Gastrocnemius medialis (tissue), 4 donors: Measurements from ENCODE around the gene PKMYT1. TPM values are rescaled to one million over a fixed set of nuclear protein-coding genes. Genes with fewer than 3 reads are reported as not detected.
A peak's percentile ranks its signal among the peaks of the same experiment; 100 is the strongest.
"Not testable (repeated sequence)": the region's sequence is repeated elsewhere in the genome, so short reads cannot be mapped to it uniquely, and the experiment has no call there.

Source experiments
- ATAC-seq, 2 donors: fragments of 150-250 bp; one replicate each; pipeline ENCODE4 v1.9.1; 2016
- DNase-seq, 2 donors: peaks; one replicate each; pipeline ENCODE4 v3.0.0-alpha.2; 2019
- H3K27ac ChIP-seq, 4 donors: fragments of 200-600 bp; sonication (generic); 1 replicate in 1 of 4; 2 replicates in 3 of 4; pipeline ENCODE4 v1.5.1; 2016 to 2018; ENCODE audit warnings: mild to moderate bottlenecking in 2 of 4, moderate library complexity in 1 of 4
- H3K27me3 ChIP-seq, 3 donors: fragments of 200-600 bp; sonication (generic) in 2 of 3; 1 replicate in 1 of 3; 2 replicates in 2 of 3; pipeline versions ENCODE4 v1.5.1 to v1.6.0; 2016 to 2019; ENCODE audit warnings: mild to moderate bottlenecking in 1 of 3, moderate library complexity in 1 of 3
- H3K36me3 ChIP-seq, 2 donors: fragments of 200-600 bp; sonication (generic) in 1 of 2; one replicate each; pipeline ENCODE4 v1.5.1; 2017 to 2018
- H3K4me1 ChIP-seq, 2 donors: fragments of 200-600 bp; sonication (generic) in 1 of 2; one replicate each; pipeline ENCODE4 v1.5.1; 2016 to 2017; ENCODE audit warnings: mild to moderate bottlenecking in 2 of 2
- H3K4me3 ChIP-seq, 4 donors: fragments of 200-600 bp; sonication (generic) in 3 of 4; 1 replicate in 1 of 4; 2 replicates in 3 of 4; pipeline ENCODE4 v1.5.1; 2016 to 2019; ENCODE audit warnings: mild to moderate bottlenecking in 2 of 4
- H3K9me3 ChIP-seq, 3 donors: fragments of 200-600 bp; sonication (generic) in 2 of 3; 1 replicate in 1 of 3; 2 replicates in 2 of 3; pipeline ENCODE4 v1.5.1; 2016 to 2019
- CTCF ChIP-seq, 5 experiments: fragments of 450-650 bp in 3 of 5; fragments of 200-600 bp in 2 of 5; sonication (generic) in 2 of 5; IDR thresholded peaks in 4 of 5; conservative IDR thresholded peaks in 1 of 5; 1 replicate in 4 of 5; 2 replicates in 1 of 5; pipeline ENCODE4 v1.5.1; 2016 to 2019; ENCODE audit warnings: antibody characterized with exemption in 5 of 5, mild to moderate bottlenecking in 3 of 5, moderate library complexity in 3 of 5
- POLR2A ChIP-seq, 2 donors: fragments of 450-650 bp; IDR thresholded peaks; one replicate each; pipeline ENCODE4 v1.6.1; 2017; ENCODE audit warnings: antibody characterized with exemption in 2 of 2, mild to moderate bottlenecking in 2 of 2, moderate library complexity in 2 of 2
- in situ Hi-C, 4 donors: fragments of 200-750 bp; cut with MboI; loops; one replicate each; pipeline versions ENCODE4 v1.15.0 to v1.8.0; 2017; ENCODE audit warnings: low sequenced_read_pairs in 4 of 4
- intact Hi-C: fragments of 100-400 bp; cut with DNase I; formaldehyde crosslinking; loops from one replicate; pipeline ENCODE4 v1.15.1; 2023; ENCODE audit warnings: low total_unique reads
- total RNA-seq, 4 donors: library from RNA; depleted of rRNA; stranded (reverse); fragments of >200 nt; gene quantifications; one replicate each; pipeline versions ENCODE4 v1.1.0 to v1.2.3, GENCODE V29; 2016

The PKMYT1 gene
- total RNA-seq, 4 donors from 2014 or later, result 1.4 to 2.4 TPM; not detected in 2

GRCh38 chr16:2929693-2930092, 50.6 kb downstream of the PKMYT1 start:
- Histone ChIP-seq H3K4me3 (no peak overlapping the region), H3K27me3 (no peaks in the 10 kb centered on the region), H3K9me3 (no peaks in the 10 kb centered on the region), H3K4me1 (peaks cover 0 to 5% of the 10 kb centered on the region in 2 donors), H3K36me3 (peaks cover 0 to 28% of the 10 kb centered on the region in 2 donors), H3K27ac (no peak overlapping the region)
- intact Hi-C loops (no loop called here), in situ Hi-C loops (loop anchor here in 1 of 4 donors (10.0 kb wide), 1 partner anchor 55 kb away; no protein-coding TSS in a partner anchor)
- no peak for ATAC-seq
- DNase-seq, result no peak
- no peak for TF ChIP-seq POLR2A (IDR thresholded peaks at IDR 0.05)

GRCh38 chr16:2928796-2929195, 51.5 kb downstream of the PKMYT1 start:
- intact Hi-C loops (no loop called here), in situ Hi-C loops (loop anchor here in 1 of 4 donors (10.0 kb wide), 1 partner anchor 54 kb away; no protein-coding TSS in a partner anchor)
- ATAC-seq (no peak), DNase-seq (no peak)
- H3K4me3 ChIP-seq, result no peak overlapping the region
- peaks cover 0 to 19% of the 10 kb centered on the region in 2 donors for H3K36me3 ChIP-seq
- no peaks in the 10 kb centered on the region for H3K27me3 ChIP-seq
- H3K27ac ChIP-seq, result no peak overlapping the region
- TF ChIP-seq POLR2A (IDR thresholded peaks at IDR 0.05), result no peak
- TF ChIP-seq CTCF (IDR thresholded peaks at IDR 0.05 in 4 of 5, conservative IDR thresholded peaks at IDR 0.05 in 1 of 5), result no peak
- no peaks in the 10 kb centered on the region for H3K9me3 ChIP-seq
- peaks cover 0 to 5% of the 10 kb centered on the region in 2 donors for H3K4me1 ChIP-seq

- intact Hi-C loops, H3K4me3 ChIP-seq, H3K27me3 ChIP-seq, DNase-seq, H3K27ac ChIP-seq, ATAC-seq, H3K4me1 ChIP-seq, H3K9me3 ChIP-seq: not testable (repeated sequence)
- in situ Hi-C loops, result loop anchor here in 1 of 4 donors (10.0 kb wide), 1 partner anchor 53 kb away; no protein-coding TSS in a partner anchor
- H3K36me3 ChIP-seq, result peaks cover 0 to 13% of the 10 kb centered on the region in 2 donors
Observed at GRCh38 chr16:2928151-2928550, 52.1 kb downstream of the PKMYT1 start.

GRCh38 chr16:2927010-2927646, 53.1 kb downstream of the PKMYT1 start:
- peaks cover 0 to 5% of the 10 kb centered on the region in 2 donors for H3K4me1 ChIP-seq
- no peaks in the 10 kb centered on the region for H3K9me3 ChIP-seq
- ATAC-seq (peak; percentile 85 to 92), DNase-seq (peak; percentile 58 to 81)
- in situ Hi-C loops, result loop anchor here in 1 of 4 donors (10.0 kb wide), 1 partner anchor 52 kb away; no protein-coding TSS in a partner anchor
- H3K4me3 ChIP-seq, result peak overlapping the region in 3 of 4 donors; percentile 5 to 34 (median 14)
- no peak overlapping the region for H3K27ac ChIP-seq
- TF ChIP-seq POLR2A (IDR thresholded peaks at IDR 0.05), result no peak
- peak; percentile 91 to 97 (median 95) for TF ChIP-seq CTCF (IDR thresholded peaks at IDR 0.05 in 4 of 5, conservative IDR thresholded peaks at IDR 0.05 in 1 of 5)
- intact Hi-C loops, result loop anchor here (2.0 kb wide), 2 partner anchors 22 to 54 kb away; no protein-coding TSS in a partner anchor
- H3K36me3 ChIP-seq, result peaks cover 0 to 12% of the 10 kb centered on the region in 2 donors
- no peaks in the 10 kb centered on the region for H3K27me3 ChIP-seq

- Histone ChIP-seq H3K27ac (no peak overlapping the region), H3K36me3 (peaks cover 0 to 12% of the 10 kb centered on the region in 2 donors), H3K27me3 (no peaks in the 10 kb centered on the region), H3K4me3 (peak overlapping the region in 3 of 4 donors; percentile 5 to 34 (median 14)), H3K9me3 (no peaks in the 10 kb centered on the region), H3K4me1 (peaks cover 0 to 5% of the 10 kb centered on the region in 2 donors)
- no peak for TF ChIP-seq POLR2A (IDR thresholded peaks at IDR 0.05)
- no peak for TF ChIP-seq CTCF (IDR thresholded peaks at IDR 0.05 in 4 of 5, conservative IDR thresholded peaks at IDR 0.05 in 1 of 5)
- DNase-seq, result no peak
- intact Hi-C loops, result loop anchor here (2.0 kb wide), 2 partner anchors 22 to 54 kb away; no protein-coding TSS in a partner anchor
- in situ Hi-C loops, result loop anchor here in 1 of 4 donors (10.0 kb wide), 1 partner anchor 52 kb away; no protein-coding TSS in a partner anchor
- peak in 1 of 2 donors; percentile 22 for ATAC-seq
Observed at GRCh38 chr16:2926650-2926999, 53.6 kb downstream of the PKMYT1 start.
